Hepatocyte (in vitro differentiated cells): ENCODE results near the gene CBARP.

Source experiments
- EZH2 ChIP-seq: fragments of 200-600 bp; sonication (generic); IDR thresholded peaks from 2 replicates; pipeline ENCODE4 v1.6.1; 2016; ENCODE audit warnings: antibody characterized with exemption, mild to moderate bottlenecking, borderline replicate concordance
- EZH2phosphoT487 ChIP-seq: fragments of 200-600 bp; sonication (generic); IDR thresholded peaks from one replicate; pipeline ENCODE4 v1.6.1; 2018; ENCODE audit warnings: antibody characterized with exemption, mild to moderate bottlenecking, low read depth, moderate library complexity; ENCODE audit not compliant: unreplicated experiment, severe bottlenecking
- TF ChIP-seq, protein P1 (sequence below): fragments of 200-600 bp; sonication (generic); IDR thresholded peaks from 2 replicates; pipeline ENCODE4 v1.5.1; 2016; ENCODE audit warnings: antibody characterized with exemption, mild to moderate bottlenecking; ENCODE audit not compliant: poor library complexity

GRCh38 chr19:1226227-1226518, 11.6 kb downstream of the CBARP start:
- TF ChIP-seq, protein P1, sequence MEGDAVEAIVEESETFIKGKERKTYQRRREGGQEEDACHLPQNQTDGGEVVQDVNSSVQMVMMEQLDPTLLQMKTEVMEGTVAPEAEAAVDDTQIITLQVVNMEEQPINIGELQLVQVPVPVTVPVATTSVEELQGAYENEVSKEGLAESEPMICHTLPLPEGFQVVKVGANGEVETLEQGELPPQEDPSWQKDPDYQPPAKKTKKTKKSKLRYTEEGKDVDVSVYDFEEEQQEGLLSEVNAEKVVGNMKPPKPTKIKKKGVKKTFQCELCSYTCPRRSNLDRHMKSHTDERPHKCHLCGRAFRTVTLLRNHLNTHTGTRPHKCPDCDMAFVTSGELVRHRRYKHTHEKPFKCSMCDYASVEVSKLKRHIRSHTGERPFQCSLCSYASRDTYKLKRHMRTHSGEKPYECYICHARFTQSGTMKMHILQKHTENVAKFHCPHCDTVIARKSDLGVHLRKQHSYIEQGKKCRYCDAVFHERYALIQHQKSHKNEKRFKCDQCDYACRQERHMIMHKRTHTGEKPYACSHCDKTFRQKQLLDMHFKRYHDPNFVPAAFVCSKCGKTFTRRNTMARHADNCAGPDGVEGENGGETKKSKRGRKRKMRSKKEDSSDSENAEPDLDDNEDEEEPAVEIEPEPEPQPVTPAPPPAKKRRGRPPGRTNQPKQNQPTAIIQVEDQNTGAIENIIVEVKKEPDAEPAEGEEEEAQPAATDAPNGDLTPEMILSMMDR = no peak
- TF ChIP-seq EZH2phosphoT487 (no peak), EZH2 (no peak)
